Measurements from ENCODE around the gene NKAIN2. TPM values are rescaled to one million over a fixed set of nuclear protein-coding genes. Genes with fewer than 3 reads are reported as not detected.
"Not testable (repeated sequence)": the region's sequence is repeated elsewhere in the genome, so short reads cannot be mapped to it uniquely, and the experiment has no call there.

The NKAIN2 gene
- polyA plus RNA-seq, 1 of the 3 experiments (the other 2 are of a cell fraction): not detected

GRCh38 chr6:124164343-124164742 lies 360.7 kb downstream of the NKAIN2 start:
- no peaks in the 10 kb centered on the region for H3F3A ChIP-seq (replicated peaks; ENCODE audit: insufficient read depth)
- no peaks in the 10 kb centered on the region for H3K79me2 ChIP-seq (ENCODE audit: insufficient read depth)
- POLR2A ChIA-PET: no interaction called here
- H3K9ac ChIP-seq: no peak overlapping the region
- CTCF ChIA-PET: no interaction called here
- no peak overlapping the region for H3K4me3 ChIP-seq (ENCODE audit: low read depth in 2 of 2, low read length in 1 of 2)
- no peak overlapping the region for H2AFZ ChIP-seq (ENCODE audit: low read depth)
- TF ChIP-seq ELF1 (IDR thresholded peaks at IDR 0.05) (no peak), PBX3 (IDR thresholded peaks at IDR 0.05) (no peak), RXRA (IDR thresholded peaks at IDR 0.05; ENCODE audit: borderline replicate concordance, low read depth) (no peak), FOXM1 (IDR thresholded peaks at IDR 0.05; ENCODE audit: low read depth) (no peak), NFIC (IDR thresholded peaks at IDR 0.05; ENCODE audit: borderline replicate concordance) (no peak), GATA2 (CRISPR knock-in tag; IDR thresholded peaks at IDR 0.05) (no peak), CHD2 (IDR thresholded peaks at IDR 0.05; ENCODE audit: low read length, partially characterized antibody) (no peak), TAF1 (IDR thresholded peaks at IDR 0.05; ENCODE audit: borderline replicate concordance, low read depth, low read length) (no peak), RCOR1 (IDR thresholded peaks at IDR 0.05; ENCODE audit: low read length) (no peak), TEAD4 (IDR thresholded peaks at IDR 0.05; ENCODE audit: borderline replicate concordance, insufficient read depth) (no peak), RAD21 (IDR thresholded peaks at IDR 0.05; ENCODE audit: low read length) (no peak), POLR2AphosphoS5 (IDR thresholded peaks at IDR 0.05; ENCODE audit: low read depth, low read length) (no peak), ZBTB33 (IDR thresholded peaks at IDR 0.05; ENCODE audit: borderline replicate concordance, low read depth) (no peak)
- H3K4me1 ChIP-seq (ENCODE audit: control insufficient read depth in 1 of 2, insufficient read depth in 2 of 2, low read depth in 1 of 2, low read length in 1 of 2): no peaks in the 10 kb centered on the region
- H4K20me1 ChIP-seq (ENCODE audit: insufficient read depth): no peaks in the 10 kb centered on the region
- WGBS (ENCODE audit: low lambda C conversion rate): 14% methylated on average over 7 of the region's 7 CpGs
- H3K9me3 ChIP-seq: no peaks in the 10 kb centered on the region
- no peaks in the 10 kb centered on the region for H3K36me3 ChIP-seq (replicated peaks in 1 of 2; ENCODE audit: control insufficient read depth in 1 of 2, insufficient read depth in 2 of 2, low read length in 1 of 2)
- DNase-seq: no peak
- no peak overlapping the region for H3K4me2 ChIP-seq
- no peak overlapping the region for H3K27ac ChIP-seq (ENCODE audit: low read depth in 2 of 2, low read length in 1 of 2)
- no peaks in the 10 kb centered on the region for H3K9me2 ChIP-seq
- no peaks in the 10 kb centered on the region for H3K27me3 ChIP-seq (ENCODE audit: insufficient read depth)

- H3K9me2 ChIP-seq; H3K4me1 ChIP-seq (ENCODE audit: control insufficient read depth in 1 of 2, insufficient read depth in 2 of 2, low read depth in 1 of 2, low read length in 1 of 2); H3K27ac ChIP-seq (ENCODE audit: low read depth in 2 of 2, low read length in 1 of 2); POLR2A ChIA-PET; H3K9ac ChIP-seq; H3K4me3 ChIP-seq (ENCODE audit: low read depth in 2 of 2, low read length in 1 of 2); CTCF ChIA-PET; H3K36me3 ChIP-seq (replicated peaks in 1 of 2; ENCODE audit: control insufficient read depth in 1 of 2, insufficient read depth in 2 of 2, low read length in 1 of 2); H3K4me2 ChIP-seq; DNase-seq; H3K79me2 ChIP-seq (ENCODE audit: insufficient read depth); H3F3A ChIP-seq (replicated peaks; ENCODE audit: insufficient read depth); H3K9me3 ChIP-seq; H2AFZ ChIP-seq (ENCODE audit: low read depth); H4K20me1 ChIP-seq (ENCODE audit: insufficient read depth); H3K27me3 ChIP-seq (ENCODE audit: insufficient read depth): not testable (repeated sequence)
- WGBS (ENCODE audit: low lambda C conversion rate): 0% methylated on average over 1 of the region's 1 CpG
Measured at GRCh38 chr6:124167249-124167648, 363.6 kb downstream of the NKAIN2 start.

Measured in SK-N-SH (cell line).